HG02884 (cell line): Measurements from ENCODE around the gene TRIM3.

Source experiments
- ATAC-seq: cut with Tn5 transposase; IDR thresholded peaks from one replicate; pipeline ENCODE4 v1.9.1; 2021; ENCODE audit warnings: mild to moderate bottlenecking, moderate library complexity; ENCODE audit not compliant: unreplicated experiment

TRIM3 gene

GRCh38 chr11:6481012-6481923 lies 7.5 kb upstream of the TRIM3 start, which contains the start of the genes ARFIP2 and TIMM10B:
Gene ARFIP2, minus strand, starts transcription at chr11:6481331. Its CDS starts 910 bp downstream, at chr11:6480421.
Gene TIMM10B, plus strand, starts transcription at chr11:6481501. Its CDS starts 16 bp downstream, at chr11:6481517.
- peak; percentile 99 for ATAC-seq

GRCh38 chr11:6480299-6480914 lies 6.7 kb upstream of the TRIM3 start:
- ATAC-seq: no peak

GRCh38 chr11:6476571-6476970 lies 2.8 kb upstream of the TRIM3 start:
- ATAC-seq: no peak

- no peak for ATAC-seq
Measured at GRCh38 chr11:6475936-6476335, 2.2 kb upstream of the TRIM3 start.

- ATAC-seq: no peak
Measured at GRCh38 chr11:6474806-6475500, 1.2 kb upstream of the TRIM3 start.

- no peak for ATAC-seq
Measured at GRCh38 chr11:6474413-6474792, 662 bp upstream of the TRIM3 start.

GRCh38 chr11:6472934-6473333 lies 807 bp downstream of the TRIM3 start:
- ATAC-seq: no peak

GRCh38 chr11:6469599-6469998 lies 4.1 kb downstream of the TRIM3 start:
- ATAC-seq: no peak

GRCh38 chr11:6468712-6469495 lies 4.8 kb downstream of the TRIM3 start:
- peak; percentile 75 for ATAC-seq

GRCh38 chr11:6459099-6459450 lies 14.7 kb downstream of the TRIM3 start:
- no peak for ATAC-seq

GRCh38 chr11:6458352-6459098 lies 15.2 kb downstream of the TRIM3 start:
- no peak for ATAC-seq

GRCh38 chr11:6457581-6458320 lies 16.0 kb downstream of the TRIM3 start:
- ATAC-seq: no peak

GRCh38 chr11:6456361-6457073 lies 17.2 kb downstream of the TRIM3 start:
- ATAC-seq: no peak

- ATAC-seq: no peak
Measured at GRCh38 chr11:6455070-6455469, 18.7 kb downstream of the TRIM3 start.

GRCh38 chr11:6453152-6453551 lies 20.6 kb downstream of the TRIM3 start:
- no peak for ATAC-seq

- no peak for ATAC-seq
Measured at GRCh38 chr11:6452219-6452618, 21.5 kb downstream of the TRIM3 start.

GRCh38 chr11:6448574-6448973 lies 25.2 kb downstream of the TRIM3 start:
- no peak for ATAC-seq

- peak; percentile 82 for ATAC-seq
Measured at GRCh38 chr11:6443269-6444003, 30.3 kb downstream of the TRIM3 start.
